Peyer's patch (tissue), 4 donors: ENCODE data around the gene TANGO6. TPM values are rescaled to one million over a fixed set of nuclear protein-coding genes. Genes with fewer than 3 reads are reported as not detected.

ENCODE experiments used
- DNase-seq, 3 donors: peaks; one replicate each; pipeline ENCODE4 v3.0.0-alpha.2; 2017 to 2019
- H3K27ac ChIP-seq, 4 donors: fragments of 200-600 bp; sonication (generic); one replicate each; pipeline ENCODE4 v1.5.1; 2016 to 2019
- H3K27me3 ChIP-seq, 2 donors: fragments of 200-600 bp; sonication (generic); one replicate each; pipeline ENCODE4 v1.5.1; 2019
- H3K36me3 ChIP-seq, 3 donors: fragments of 200-600 bp; sonication (generic); one replicate each; pipeline ENCODE4 v1.5.1; 2016 to 2019
- H3K4me1 ChIP-seq, 4 donors: fragments of 200-600 bp; sonication (generic); one replicate each; pipeline ENCODE4 v1.5.1; 2016 to 2019
- H3K4me3 ChIP-seq, 4 donors: fragments of 200-600 bp; sonication (generic); 1 replicate in 3 of 4; 2 replicates in 1 of 4; pipeline ENCODE4 v1.5.1; 2016 to 2019; ENCODE audit warnings: mild to moderate bottlenecking in 1 of 4
- H3K9me3 ChIP-seq, 4 donors: fragments of 200-600 bp; sonication (generic); one replicate each; pipeline ENCODE4 v1.5.1; 2016 to 2019; ENCODE audit warnings: mild to moderate bottlenecking in 1 of 4
- POLR2A ChIP-seq, 2 donors: fragments of 450-650 bp; IDR thresholded peaks; one replicate each; pipeline ENCODE4 v1.5.1; 2017; ENCODE audit warnings: antibody characterized with exemption in 2 of 2, mild to moderate bottlenecking in 2 of 2, moderate library complexity in 2 of 2
- total RNA-seq, 4 donors: library from RNA; depleted of rRNA; stranded (reverse); fragments of >200 nt; gene quantifications; one replicate each; pipeline ENCODE4 v1.1.0, GENCODE V29; 2016
- TF ChIP-seq, protein P1 (sequence below), 6 experiments: fragments of 450-650 bp in 4 of 6; fragments of 200-600 bp in 2 of 6; sonication (generic) in 1 of 6; IDR thresholded peaks; one replicate each; pipeline ENCODE4 v1.5.1; 2017 to 2019; ENCODE audit warnings: antibody characterized with exemption in 6 of 6, mild to moderate bottlenecking in 3 of 6, moderate library complexity in 1 of 6

TANGO6 gene
- total RNA-seq, 4 donors from 2014 or later, result 9.2 to 44.6 (median 13.0) TPM

DNA sequence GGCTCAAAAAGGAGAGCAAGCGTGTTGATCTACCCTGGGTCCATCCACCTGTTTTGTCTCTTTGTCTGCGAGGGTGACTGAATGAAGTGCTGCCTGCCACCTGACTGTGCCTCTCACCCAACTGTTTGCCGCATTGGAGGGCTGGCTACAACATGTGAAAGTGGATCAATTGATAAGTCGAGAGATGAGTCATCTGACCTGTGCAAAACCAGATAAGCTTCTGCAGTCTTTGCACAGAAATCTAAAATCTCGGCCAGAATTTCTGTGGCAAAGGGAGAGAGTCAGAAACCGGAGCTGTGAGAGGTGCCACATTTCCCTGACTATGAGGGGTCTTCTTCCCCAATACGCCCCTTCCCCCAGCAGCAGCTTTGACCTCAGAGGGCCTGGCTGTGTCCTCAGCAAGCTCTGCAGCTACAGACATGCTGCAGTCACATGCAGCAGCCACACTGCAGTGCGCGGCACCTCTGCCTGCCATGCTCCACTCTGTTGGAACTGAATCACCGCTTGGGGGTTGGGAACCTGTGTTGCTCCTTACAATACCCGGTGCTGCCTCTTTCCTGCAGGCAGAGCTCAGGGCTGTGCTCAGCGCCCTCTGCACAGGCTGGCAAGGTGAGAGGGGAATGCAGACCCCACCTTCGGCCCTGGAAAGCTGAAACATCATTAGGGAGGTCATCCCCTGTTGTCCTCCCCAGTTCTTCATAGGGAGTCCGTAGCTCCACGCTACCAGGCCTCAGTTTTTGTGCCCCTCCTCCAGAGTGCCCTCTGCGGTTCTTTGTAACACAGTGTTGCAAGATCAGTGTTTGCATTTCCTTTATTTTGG is 246.0 kb downstream of the TANGO6 start:
- Histone ChIP-seq H3K4me3 (no peak overlapping the region), H3K27ac (no peak overlapping the region), H3K36me3 (no peaks in the 10 kb centered on the region), H3K9me3 (no peaks in the 10 kb centered on the region), H3K4me1 (peaks cover 0 to 9% (median 0%) of the 10 kb centered on the region in 4 donors), H3K27me3 (no peaks in the 10 kb centered on the region)
- TF ChIP-seq POLR2A (IDR thresholded peaks at IDR 0.05), result no peak
- TF ChIP-seq, protein P1, sequence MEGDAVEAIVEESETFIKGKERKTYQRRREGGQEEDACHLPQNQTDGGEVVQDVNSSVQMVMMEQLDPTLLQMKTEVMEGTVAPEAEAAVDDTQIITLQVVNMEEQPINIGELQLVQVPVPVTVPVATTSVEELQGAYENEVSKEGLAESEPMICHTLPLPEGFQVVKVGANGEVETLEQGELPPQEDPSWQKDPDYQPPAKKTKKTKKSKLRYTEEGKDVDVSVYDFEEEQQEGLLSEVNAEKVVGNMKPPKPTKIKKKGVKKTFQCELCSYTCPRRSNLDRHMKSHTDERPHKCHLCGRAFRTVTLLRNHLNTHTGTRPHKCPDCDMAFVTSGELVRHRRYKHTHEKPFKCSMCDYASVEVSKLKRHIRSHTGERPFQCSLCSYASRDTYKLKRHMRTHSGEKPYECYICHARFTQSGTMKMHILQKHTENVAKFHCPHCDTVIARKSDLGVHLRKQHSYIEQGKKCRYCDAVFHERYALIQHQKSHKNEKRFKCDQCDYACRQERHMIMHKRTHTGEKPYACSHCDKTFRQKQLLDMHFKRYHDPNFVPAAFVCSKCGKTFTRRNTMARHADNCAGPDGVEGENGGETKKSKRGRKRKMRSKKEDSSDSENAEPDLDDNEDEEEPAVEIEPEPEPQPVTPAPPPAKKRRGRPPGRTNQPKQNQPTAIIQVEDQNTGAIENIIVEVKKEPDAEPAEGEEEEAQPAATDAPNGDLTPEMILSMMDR (IDR thresholded peaks at IDR 0.05), result no peak
- DNase-seq, result no peak

DNA sequence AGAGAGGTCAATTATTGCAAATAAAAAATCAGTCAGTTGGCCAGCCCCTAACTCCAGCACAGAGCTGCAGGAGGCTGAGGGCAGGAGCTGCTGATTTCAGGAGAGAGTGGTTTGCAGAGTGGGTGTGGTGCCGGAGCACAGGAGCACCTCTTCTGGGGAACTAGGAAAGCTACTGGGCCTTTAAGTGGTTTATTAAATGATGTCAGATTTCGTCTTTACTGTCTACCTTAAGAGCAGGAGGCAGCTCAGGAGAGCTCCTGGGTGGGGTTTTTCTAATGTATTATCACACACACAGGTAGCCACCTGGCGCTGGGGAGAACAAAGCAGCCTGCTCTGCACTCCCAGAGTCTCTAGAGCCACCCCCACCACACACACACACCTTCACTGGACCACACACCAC is 250.6 kb downstream of the TANGO6 start:
- peaks cover 0 to 8% (median 0%) of the 10 kb centered on the region in 4 donors for H3K4me1 ChIP-seq
- no peak for DNase-seq
- TF ChIP-seq, protein P1 (IDR thresholded peaks at IDR 0.05), result no peak
- TF ChIP-seq POLR2A (IDR thresholded peaks at IDR 0.05), result no peak
- no peaks in the 10 kb centered on the region for H3K9me3 ChIP-seq
- H3K27ac ChIP-seq, result no peak overlapping the region
- no peaks in the 10 kb centered on the region for H3K27me3 ChIP-seq
- no peak overlapping the region for H3K4me3 ChIP-seq
- no peaks in the 10 kb centered on the region for H3K36me3 ChIP-seq

DNA sequence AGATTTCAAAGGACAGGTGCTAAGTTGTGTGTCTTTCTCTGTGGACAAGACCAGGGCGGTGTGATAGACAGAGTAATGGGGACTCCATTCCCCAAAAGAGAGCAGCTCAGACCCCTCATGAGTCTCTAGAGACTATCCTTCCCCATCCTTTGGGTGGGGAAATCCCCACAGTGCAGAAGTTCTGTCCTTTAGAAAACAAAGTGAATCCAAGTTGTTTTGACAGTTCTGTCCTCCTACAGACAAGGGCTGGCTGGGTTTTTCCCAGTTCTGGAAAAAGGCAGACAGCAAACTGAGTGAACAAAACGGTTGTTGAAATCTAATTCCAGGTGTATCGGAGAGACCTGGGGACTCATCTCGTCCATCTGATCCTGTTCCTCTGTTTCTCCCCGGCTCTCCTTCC is 251.2 kb downstream of the TANGO6 start:
- no peak overlapping the region for H3K27ac ChIP-seq
- no peaks in the 10 kb centered on the region for H3K27me3 ChIP-seq
- H3K4me1 ChIP-seq, result peaks cover 0 to 3% (median 0%) of the 10 kb centered on the region in 4 donors
- H3K9me3 ChIP-seq, result no peaks in the 10 kb centered on the region
- no peak for DNase-seq
- TF ChIP-seq POLR2A (IDR thresholded peaks at IDR 0.05), result no peak
- TF ChIP-seq, protein P1 (IDR thresholded peaks at IDR 0.05), result no peak
- H3K4me3 ChIP-seq, result no peak overlapping the region
- no peaks in the 10 kb centered on the region for H3K36me3 ChIP-seq

DNA sequence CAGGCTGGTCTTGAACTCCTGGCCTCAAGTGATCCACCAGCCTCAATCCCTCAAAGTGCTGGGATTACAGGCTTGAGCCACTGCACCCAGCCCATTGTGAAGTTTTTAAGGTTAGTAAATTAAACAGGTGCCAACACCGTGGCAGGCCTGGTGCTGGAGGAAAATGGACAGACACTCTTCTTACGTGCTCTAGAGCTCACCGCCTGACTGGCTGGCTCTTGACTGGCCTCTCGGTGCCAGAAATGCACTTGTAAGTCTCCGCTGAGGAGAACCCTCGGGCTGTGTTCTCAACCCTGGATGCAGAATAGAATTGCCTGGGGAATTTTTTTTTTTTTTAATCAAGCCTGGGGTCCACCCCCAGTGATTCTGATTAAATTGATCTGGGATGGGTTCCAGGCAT is 251.9 kb downstream of the TANGO6 start:
- TF ChIP-seq POLR2A (IDR thresholded peaks at IDR 0.05), result no peak
- TF ChIP-seq, protein P1 (IDR thresholded peaks at IDR 0.05), result no peak
- H3K27me3 ChIP-seq, result no peaks in the 10 kb centered on the region
- no peaks in the 10 kb centered on the region for H3K36me3 ChIP-seq
- DNase-seq, result no peak
- H3K4me1 ChIP-seq, result no peaks in the 10 kb centered on the region
- no peak overlapping the region for H3K27ac ChIP-seq
- no peaks in the 10 kb centered on the region for H3K9me3 ChIP-seq
- H3K4me3 ChIP-seq, result no peak overlapping the region

DNA sequence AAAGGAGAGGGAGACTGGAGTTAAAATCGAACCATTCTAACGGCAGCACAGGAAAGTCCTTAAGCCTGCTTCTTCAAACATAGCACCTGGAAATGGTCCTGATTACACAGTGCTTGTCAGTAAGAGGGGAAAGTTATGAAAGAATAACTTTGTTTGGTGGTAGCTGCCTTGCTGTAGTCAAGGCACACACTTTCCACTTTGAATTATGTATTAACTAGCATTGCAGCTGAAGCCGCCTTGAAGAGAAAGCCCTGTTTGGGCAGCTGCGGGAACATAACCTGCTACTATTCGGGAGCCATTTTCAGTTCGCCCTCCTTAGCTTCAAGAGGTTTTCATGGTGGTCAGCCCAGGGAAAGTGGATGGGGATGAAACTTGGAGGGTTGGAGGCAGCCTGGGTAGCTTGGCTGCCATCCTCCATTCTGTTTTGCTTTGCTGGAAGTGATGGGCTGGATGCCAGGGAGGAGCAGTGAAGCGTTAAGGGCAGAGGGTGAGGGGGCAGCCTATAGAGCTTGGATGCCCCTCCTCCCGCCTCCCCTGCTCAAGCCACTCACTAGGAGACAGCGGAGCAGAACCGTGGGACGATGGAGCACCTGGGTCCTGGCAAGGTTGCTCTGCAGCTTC is 256.9 kb downstream of the TANGO6 start:
- H3K36me3 ChIP-seq, result no peaks in the 10 kb centered on the region
- H3K4me3 ChIP-seq, result no peak overlapping the region
- no peaks in the 10 kb centered on the region for H3K9me3 ChIP-seq
- no peaks in the 10 kb centered on the region for H3K27me3 ChIP-seq
- TF ChIP-seq, protein P1 (IDR thresholded peaks at IDR 0.05), result no peak
- no peak for TF ChIP-seq POLR2A (IDR thresholded peaks at IDR 0.05)
- no peaks in the 10 kb centered on the region for H3K4me1 ChIP-seq
- no peak overlapping the region for H3K27ac ChIP-seq
- no peak for DNase-seq
